Coronary artery (tissue), 2 donors: ENCODE measurements around the gene GAST.
"Not testable (repeated sequence)": the region's sequence is repeated elsewhere in the genome, so short reads cannot be mapped to it uniquely, and the experiment has no call there.

Source experiments
- DNase-seq: peaks from one replicate; pipeline ENCODE4 v3.0.0-alpha.2; 2017; ENCODE audit warnings: low spot score
- H3K27ac ChIP-seq, 2 donors: fragments of 200-600 bp; sonication (generic); one replicate each; pipeline ENCODE4 v1.5.1; 2016 to 2019
- H3K4me3 ChIP-seq: fragments of 200-600 bp; sonication (generic); 2 replicates; pipeline ENCODE4 v1.5.1; 2016; ENCODE audit warnings: mild to moderate bottlenecking, moderate library complexity
- TF ChIP-seq, protein P1 (sequence below): fragments of 200-600 bp; sonication (generic); IDR thresholded peaks from one replicate; pipeline ENCODE4 v1.5.1; 2019; ENCODE audit warnings: antibody characterized with exemption

The GAST gene

DNA sequence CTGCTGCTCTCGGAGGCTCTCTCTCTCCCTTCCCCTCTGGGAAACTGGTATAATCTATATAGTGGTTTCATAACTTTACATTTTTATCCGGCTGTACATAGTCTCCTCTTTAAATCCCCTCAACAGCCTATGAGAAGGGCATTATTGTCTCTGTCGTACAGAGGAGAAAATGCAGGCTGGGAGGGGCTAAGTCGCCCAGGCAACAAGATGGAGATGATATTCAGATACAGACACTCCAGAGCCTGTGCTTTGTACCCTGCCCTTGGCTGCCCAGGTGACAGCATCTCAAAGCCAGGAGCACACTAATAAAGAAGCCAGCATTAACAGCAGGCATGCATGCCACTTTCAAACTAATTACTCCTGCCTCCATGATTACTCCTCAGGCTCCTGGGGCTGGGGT, 28.1 kb upstream of the GAST start:
- H3K27ac ChIP-seq, result no peak overlapping the region
- H3K4me3 ChIP-seq, result no peak overlapping the region
- TF ChIP-seq, protein P1, sequence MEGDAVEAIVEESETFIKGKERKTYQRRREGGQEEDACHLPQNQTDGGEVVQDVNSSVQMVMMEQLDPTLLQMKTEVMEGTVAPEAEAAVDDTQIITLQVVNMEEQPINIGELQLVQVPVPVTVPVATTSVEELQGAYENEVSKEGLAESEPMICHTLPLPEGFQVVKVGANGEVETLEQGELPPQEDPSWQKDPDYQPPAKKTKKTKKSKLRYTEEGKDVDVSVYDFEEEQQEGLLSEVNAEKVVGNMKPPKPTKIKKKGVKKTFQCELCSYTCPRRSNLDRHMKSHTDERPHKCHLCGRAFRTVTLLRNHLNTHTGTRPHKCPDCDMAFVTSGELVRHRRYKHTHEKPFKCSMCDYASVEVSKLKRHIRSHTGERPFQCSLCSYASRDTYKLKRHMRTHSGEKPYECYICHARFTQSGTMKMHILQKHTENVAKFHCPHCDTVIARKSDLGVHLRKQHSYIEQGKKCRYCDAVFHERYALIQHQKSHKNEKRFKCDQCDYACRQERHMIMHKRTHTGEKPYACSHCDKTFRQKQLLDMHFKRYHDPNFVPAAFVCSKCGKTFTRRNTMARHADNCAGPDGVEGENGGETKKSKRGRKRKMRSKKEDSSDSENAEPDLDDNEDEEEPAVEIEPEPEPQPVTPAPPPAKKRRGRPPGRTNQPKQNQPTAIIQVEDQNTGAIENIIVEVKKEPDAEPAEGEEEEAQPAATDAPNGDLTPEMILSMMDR, result no peak
- DNase-seq, result no peak

DNA sequence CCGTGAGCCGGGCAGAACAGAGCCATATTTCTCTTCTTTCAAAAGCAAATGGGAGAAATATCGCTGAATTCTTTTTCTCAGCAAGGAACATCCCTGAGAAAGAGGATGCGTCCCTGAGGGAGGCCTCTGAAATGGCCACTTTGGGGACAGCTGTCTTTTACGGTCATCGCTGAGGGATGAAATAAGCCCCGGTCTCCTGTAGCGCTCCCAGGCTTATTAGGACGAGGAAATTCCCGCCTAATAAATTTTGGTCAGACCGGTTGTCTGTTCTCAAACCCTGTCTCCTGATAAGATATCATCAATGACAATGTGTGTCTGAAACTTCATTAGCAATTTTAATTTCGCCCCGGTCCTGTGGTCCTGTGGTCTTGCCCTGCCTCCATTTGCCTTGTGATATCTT, 26.4 kb upstream of the GAST start:
- not testable (repeated sequence) for H3K27ac ChIP-seq, H3K4me3 ChIP-seq, DNase-seq

DNA sequence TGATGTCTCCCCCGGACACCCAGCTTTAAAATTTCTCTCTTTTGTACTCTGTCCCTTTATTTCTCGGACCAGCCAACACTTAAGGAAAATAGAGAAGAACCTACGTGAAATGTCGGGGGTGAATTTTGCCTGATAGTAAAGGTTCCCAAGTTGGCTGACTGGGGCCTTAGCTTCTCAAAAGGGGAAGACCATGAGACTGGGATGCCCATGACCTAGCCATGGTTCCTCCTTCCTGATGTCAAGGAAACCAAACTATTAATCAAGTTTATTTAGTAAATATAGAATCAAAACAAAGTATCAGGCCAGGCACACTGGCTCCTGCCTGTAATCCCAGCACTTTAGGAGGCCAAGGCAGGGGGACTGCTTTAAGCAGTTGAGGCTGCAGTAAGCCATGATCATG, 25.9 kb upstream of the GAST start:
- H3K4me3 ChIP-seq, result no peak overlapping the region
- TF ChIP-seq, protein P1, result no peak
- DNase-seq, result peak; percentile 45
- H3K27ac ChIP-seq, result no peak overlapping the region

DNA sequence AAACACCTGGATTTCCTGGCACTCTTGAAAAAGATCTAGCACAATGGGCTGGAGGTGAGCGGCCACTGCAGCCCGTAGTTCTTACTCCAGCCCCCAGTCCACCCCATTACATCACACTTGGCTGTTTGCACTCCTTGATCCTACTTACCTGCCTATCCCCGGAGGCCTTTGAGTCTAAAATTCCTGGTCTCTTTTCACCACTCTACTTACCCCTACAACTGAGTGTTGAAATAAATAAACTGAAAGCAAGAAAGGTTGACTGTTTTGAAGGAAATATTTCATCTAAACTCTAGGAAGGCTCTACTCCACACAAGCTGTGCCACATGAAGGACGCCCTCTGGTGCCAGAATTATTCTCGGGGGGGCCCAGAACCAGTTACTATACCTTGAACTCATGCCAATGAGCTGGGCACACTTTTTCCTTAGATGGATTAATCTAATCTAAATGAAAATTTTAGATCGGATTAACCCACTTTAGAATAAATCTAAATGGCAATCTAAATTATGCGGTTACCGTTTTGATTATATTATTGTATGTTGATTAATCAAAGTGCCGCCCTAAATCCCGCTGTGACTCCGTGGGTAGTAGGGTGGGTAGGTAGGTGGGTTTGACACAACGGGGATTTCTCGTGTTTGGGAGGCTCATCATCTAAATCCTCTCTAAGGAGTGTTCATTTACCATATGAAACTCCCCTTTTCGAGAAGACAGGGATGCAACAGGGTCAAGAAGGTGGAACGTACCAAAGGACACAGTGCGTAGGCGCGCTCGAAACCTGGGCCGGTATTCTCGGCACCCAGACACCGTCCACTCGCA, 24.1 kb upstream of the GAST start:
- H3K27ac ChIP-seq, result peak overlapping the region; percentile 98 to 99
- H3K4me3 ChIP-seq, result peak overlapping the region; percentile 92
- TF ChIP-seq, protein P1, result no peak
- no peak for DNase-seq

DNA sequence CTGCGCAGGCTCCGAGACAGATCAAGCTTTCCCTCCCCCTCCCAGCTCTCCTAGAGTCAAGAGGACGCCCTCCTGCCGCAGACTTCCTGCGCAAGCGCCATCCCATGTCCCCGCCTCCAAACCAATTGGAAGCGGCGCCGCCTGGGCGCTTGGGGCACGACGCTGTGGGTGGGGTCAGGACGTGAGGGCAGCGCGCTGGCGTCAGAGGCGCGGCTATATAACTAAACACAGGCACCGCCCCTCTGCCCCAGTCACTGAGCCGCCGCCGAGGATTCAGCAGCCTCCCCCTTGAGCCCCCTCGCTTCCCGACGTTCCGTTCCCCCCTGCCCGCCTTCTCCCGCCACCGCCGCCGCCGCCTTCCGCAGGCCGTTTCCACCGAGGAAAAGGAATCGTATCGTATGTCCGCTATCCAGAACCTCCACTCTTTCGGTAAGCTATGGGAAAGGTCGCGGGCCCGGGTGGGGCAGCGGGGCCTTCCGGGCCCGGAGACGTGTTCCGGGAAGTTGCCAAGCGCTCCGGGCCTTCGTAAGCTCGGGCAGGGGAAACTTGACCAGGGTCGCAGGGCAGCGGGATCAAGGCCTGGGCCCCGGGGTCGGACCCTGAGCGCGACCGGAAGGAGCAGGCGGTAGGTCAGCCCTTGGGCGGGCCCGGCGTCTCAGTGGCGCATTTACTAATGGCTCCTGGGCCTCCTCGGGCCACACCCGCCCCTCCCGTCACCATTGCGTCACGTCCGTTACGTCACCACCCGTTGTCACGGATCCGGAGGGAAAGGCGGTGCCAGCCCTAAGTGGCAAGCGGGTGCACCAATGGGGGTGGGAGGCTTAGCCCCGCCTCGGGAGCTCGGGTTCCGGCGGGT, 23.3 kb upstream of the GAST start, which contains the start of gene EIF1:
Gene EIF1 (plus strand): TSS at position 245 of the 856 bp plus-strand sequence. CDS start 154 bp downstream, at position 399.
- peak; percentile 100 for DNase-seq
- Histone ChIP-seq H3K27ac (peak within 1 kb of the TSS; percentile 98 to 99), H3K4me3 (peak within 1 kb of the TSS; percentile 92)
- TF ChIP-seq, protein P1, result no peak

DNA sequence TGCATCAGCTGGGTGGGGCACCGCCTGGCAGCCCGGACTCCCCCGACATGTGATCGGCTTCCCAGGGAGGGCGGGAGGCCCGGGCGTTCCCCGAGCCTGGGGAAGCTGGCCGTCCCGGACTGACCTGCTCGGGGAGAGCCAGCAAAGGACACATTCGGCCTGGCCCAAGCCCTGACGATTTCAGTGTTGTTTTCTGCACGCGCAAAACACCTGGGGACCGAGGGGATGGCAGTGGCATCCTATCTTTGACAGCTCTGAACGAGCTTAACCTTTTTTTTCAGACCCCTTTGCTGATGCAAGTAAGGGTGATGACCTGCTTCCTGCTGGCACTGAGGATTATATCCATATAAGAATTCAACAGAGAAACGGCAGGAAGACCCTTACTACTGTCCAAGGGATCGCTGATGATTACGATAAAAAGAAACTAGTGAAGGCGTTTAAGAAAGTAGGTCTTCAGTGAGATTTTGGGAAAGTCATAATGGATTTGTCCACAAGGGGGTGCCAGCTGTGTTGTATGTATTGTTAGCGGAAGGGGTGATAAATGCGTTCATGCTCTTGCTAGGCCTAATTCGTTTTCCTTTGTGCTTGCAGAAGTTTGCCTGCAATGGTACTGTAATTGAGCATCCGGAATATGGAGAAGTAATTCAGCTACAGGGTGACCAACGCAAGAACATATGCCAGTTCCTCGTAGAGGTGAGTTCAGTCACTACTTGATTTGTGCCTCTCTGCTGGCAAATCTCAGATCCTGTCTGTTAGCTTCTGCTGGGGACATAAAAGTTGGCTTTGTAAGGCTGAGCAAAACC, 22.4 kb upstream of the GAST start:
- H3K4me3 ChIP-seq, result peak overlapping the region; percentile 92
- no peak for DNase-seq
- TF ChIP-seq, protein P1, result peak; percentile 50
- peak overlapping the region; percentile 98 to 99 for H3K27ac ChIP-seq

DNA sequence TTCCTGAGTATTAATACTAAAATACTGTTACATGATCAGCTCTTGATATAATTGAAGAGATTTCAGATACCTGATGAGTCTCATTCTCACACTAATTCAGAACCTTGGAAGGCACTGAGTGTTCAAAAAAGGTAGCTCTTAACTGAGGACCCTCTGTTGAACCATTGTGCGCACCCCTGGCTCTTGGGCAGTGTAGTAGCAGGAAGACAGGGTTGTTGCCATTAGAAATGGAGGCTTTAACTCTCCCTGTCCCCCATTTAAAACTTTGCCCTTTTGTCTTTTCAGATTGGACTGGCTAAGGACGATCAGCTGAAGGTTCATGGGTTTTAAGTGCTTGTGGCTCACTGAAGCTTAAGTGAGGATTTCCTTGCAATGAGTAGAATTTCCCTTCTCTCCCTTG, 21.6 kb upstream of the GAST start:
- Histone ChIP-seq H3K4me3 (peak overlapping the region; percentile 92), H3K27ac (peak overlapping the region; percentile 98 to 99)
- DNase-seq, result no peak
- TF ChIP-seq, protein P1, result no peak
